Endodermal cell (in vitro differentiated cells): ENCODE results near the gene BUD23. TPM values are rescaled to one million over a fixed set of nuclear protein-coding genes. Genes with fewer than 3 reads are reported as not detected.
"Not testable (repeated sequence)": the region's sequence is repeated elsewhere in the genome, so short reads cannot be mapped to it uniquely, and the experiment has no call there.

Experiments used
- DNase-seq: peaks from one replicate; pipeline ENCODE4 v3.0.0-alpha.2; 2017
- H3K27ac ChIP-seq: 2 replicates; pipeline ENCODE4 v1.5.1; 2013; ENCODE audit warnings: mild to moderate bottlenecking, low read depth, low read length, moderate library complexity
- H3K27me3 ChIP-seq: 2 replicates; pipeline ENCODE4 v1.6.1; 2013; ENCODE audit warnings: mild to moderate bottlenecking, low read length, moderate library complexity; ENCODE audit not compliant: insufficient read depth, control insufficient read depth, poor library complexity, severe bottlenecking
- H3K36me3 ChIP-seq: 2 replicates; pipeline ENCODE4 v1.7.0; 2013; ENCODE audit warnings: mild to moderate bottlenecking, low read length, moderate library complexity; ENCODE audit not compliant: control insufficient read depth, insufficient read depth
- H3K4me1 ChIP-seq: one replicate; pipeline ENCODE4 v1.7.0; 2013; ENCODE audit warnings: low read length; ENCODE audit not compliant: control insufficient read depth, insufficient read depth
- H3K4me3 ChIP-seq: 2 replicates; pipeline ENCODE4 v1.5.1; 2013; ENCODE audit warnings: mild to moderate bottlenecking, low read length, moderate library complexity
- H3K9ac ChIP-seq: 2 replicates; pipeline ENCODE4 v1.6.1; 2013; ENCODE audit warnings: mild to moderate bottlenecking, low read length, moderate library complexity; ENCODE audit not compliant: poor library complexity, severe bottlenecking; ENCODE audit errors: extremely low read depth
- H3K9me3 ChIP-seq: 2 replicates; pipeline ENCODE4 v1.6.1; 2013; ENCODE audit warnings: mild to moderate bottlenecking, low read length, moderate library complexity; ENCODE audit not compliant: control insufficient read depth
- H3K27ac Mint-ChIP-seq: 2 replicates; pipeline ENCODE4 v1.8.0; 2020; ENCODE audit warnings: mixed read lengths
- H3K27me3 Mint-ChIP-seq: 2 replicates; pipeline ENCODE4 v1.8.0; 2021; ENCODE audit warnings: mild to moderate bottlenecking, mixed read lengths; ENCODE audit not compliant: insufficient read depth
- H3K36me3 Mint-ChIP-seq: 2 replicates; pipeline ENCODE4 v1.8.0; 2020; ENCODE audit warnings: low read depth, mixed read lengths
- H3K4me1 Mint-ChIP-seq: 2 replicates; pipeline ENCODE4 v1.8.0; 2020; ENCODE audit warnings: mixed read lengths
- H3K4me3 Mint-ChIP-seq: 2 replicates; pipeline ENCODE4 v1.8.0; 2020; ENCODE audit warnings: mild to moderate bottlenecking, moderate library complexity, mixed read lengths
- H3K9me3 Mint-ChIP-seq: 2 replicates; pipeline ENCODE4 v1.8.0; 2020; ENCODE audit warnings: mild to moderate bottlenecking, mixed read lengths
- WGBS, 2 experiments: methylation state at CpG; one replicate each; pipeline versions ENCODE4 v1.1.5 to v1.1.7; 2013; ENCODE audit warnings: missing lambda C conversion rate in 2 of 2, mixed read lengths in 1 of 2; ENCODE audit not compliant: insufficient coverage in 1 of 2, insufficient read length in 1 of 2; 5-methylcytosine and 5-hydroxymethylcytosine counted together
- total RNA-seq, 2 donors: library from RNA; stranded (reverse); fragmentation: NEBNext Ultra II Directional in 1 of 2; extraction: Animal tissue kit (Norgen Biotek cat#: 25700) in 1 of 2; gene quantifications; 2 replicates in 1 of 2; 3 replicates in 1 of 2; pipeline ENCODE4 v1.2.1, GENCODE V29; 2021
- TF ChIP-seq, protein P1 (sequence below): fragments of 200-600 bp; sonication (generic); conservative IDR thresholded peaks from 2 replicates; pipeline ENCODE4 v1.5.0; 2021; ENCODE audit warnings: antibody characterized with exemption, mild to moderate bottlenecking

The BUD23 gene
- total RNA-seq, 2 donors from 2014 or later: 62.2 to 67.2 TPM

GRCh38 chr7:73708961-73709549 lies 25.7 kb downstream of the BUD23 start:
- no peak overlapping the region for H3K4me3 Mint-ChIP-seq
- TF ChIP-seq, protein P1, sequence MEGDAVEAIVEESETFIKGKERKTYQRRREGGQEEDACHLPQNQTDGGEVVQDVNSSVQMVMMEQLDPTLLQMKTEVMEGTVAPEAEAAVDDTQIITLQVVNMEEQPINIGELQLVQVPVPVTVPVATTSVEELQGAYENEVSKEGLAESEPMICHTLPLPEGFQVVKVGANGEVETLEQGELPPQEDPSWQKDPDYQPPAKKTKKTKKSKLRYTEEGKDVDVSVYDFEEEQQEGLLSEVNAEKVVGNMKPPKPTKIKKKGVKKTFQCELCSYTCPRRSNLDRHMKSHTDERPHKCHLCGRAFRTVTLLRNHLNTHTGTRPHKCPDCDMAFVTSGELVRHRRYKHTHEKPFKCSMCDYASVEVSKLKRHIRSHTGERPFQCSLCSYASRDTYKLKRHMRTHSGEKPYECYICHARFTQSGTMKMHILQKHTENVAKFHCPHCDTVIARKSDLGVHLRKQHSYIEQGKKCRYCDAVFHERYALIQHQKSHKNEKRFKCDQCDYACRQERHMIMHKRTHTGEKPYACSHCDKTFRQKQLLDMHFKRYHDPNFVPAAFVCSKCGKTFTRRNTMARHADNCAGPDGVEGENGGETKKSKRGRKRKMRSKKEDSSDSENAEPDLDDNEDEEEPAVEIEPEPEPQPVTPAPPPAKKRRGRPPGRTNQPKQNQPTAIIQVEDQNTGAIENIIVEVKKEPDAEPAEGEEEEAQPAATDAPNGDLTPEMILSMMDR: no peak
- H3K9ac ChIP-seq: no peak overlapping the region
- H3K36me3 Mint-ChIP-seq: peaks cover 11% of the 10 kb centered on the region
- H3K27ac ChIP-seq: no peak overlapping the region
- no peaks in the 10 kb centered on the region for H3K4me1 ChIP-seq
- no peaks in the 10 kb centered on the region for H3K27me3 Mint-ChIP-seq
- H3K9me3 Mint-ChIP-seq: no peaks in the 10 kb centered on the region
- 95 to 96% methylated on average over 7 to 16 of the region's 16 CpGs for WGBS, 2 experiments
- no peaks in the 10 kb centered on the region for H3K27me3 ChIP-seq
- DNase-seq: no peak
- no peaks in the 10 kb centered on the region for H3K9me3 ChIP-seq
- no peaks in the 10 kb centered on the region for H3K4me1 Mint-ChIP-seq
- no peak overlapping the region for H3K27ac Mint-ChIP-seq
- H3K36me3 ChIP-seq: peaks cover 7% of the 10 kb centered on the region
- no peak overlapping the region for H3K4me3 ChIP-seq

GRCh38 chr7:73712773-73713172 lies 29.4 kb downstream of the BUD23 start:
- H3K27ac Mint-ChIP-seq: no peak overlapping the region
- TF ChIP-seq, protein P1: no peak

DNA sequence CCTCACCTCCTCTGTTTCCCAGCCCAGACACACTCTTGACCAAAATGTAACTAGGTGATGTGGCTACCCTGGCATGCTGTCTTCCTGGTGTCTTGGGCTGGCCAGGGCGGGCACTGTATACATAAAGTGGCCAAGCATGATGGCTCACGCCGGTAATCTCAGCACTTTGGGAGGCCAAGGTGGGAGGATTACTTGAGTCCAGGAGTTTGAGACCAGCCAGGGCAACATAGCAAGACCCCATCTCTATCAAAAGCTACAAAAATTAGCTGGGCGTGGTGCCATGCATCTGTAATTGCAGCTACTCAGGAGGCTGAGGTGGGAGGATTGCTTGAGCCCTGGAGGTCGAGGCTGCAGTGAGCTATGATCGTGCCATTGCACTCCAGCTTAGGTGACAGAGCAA lies 29.9 kb downstream of the BUD23 start:
- H3K9me3 Mint-ChIP-seq, H3K27ac Mint-ChIP-seq, H3K36me3 ChIP-seq, H3K4me1 ChIP-seq, DNase-seq, H3K4me1 Mint-ChIP-seq, H3K9me3 ChIP-seq, H3K27ac ChIP-seq, H3K4me3 Mint-ChIP-seq, H3K9ac ChIP-seq, H3K4me3 ChIP-seq, H3K27me3 ChIP-seq, H3K27me3 Mint-ChIP-seq: not testable (repeated sequence)
- H3K36me3 Mint-ChIP-seq: peaks cover 14% of the 10 kb centered on the region
- 96% methylated on average over 4 to 6 of the region's 6 CpGs for WGBS, 2 experiments

More at GRCh38 chr7:73712773-73713172, 29.4 kb downstream of the BUD23 start:
- no peaks in the 10 kb centered on the region for H3K4me1 Mint-ChIP-seq
- H3K27me3 Mint-ChIP-seq: peaks cover 3% of the 10 kb centered on the region
- WGBS, 2 experiments: 80 to 94% methylated on average over 1 of the region's 1 CpG
- H3K27ac ChIP-seq: no peak overlapping the region
- H3K9me3 Mint-ChIP-seq: no peaks in the 10 kb centered on the region
- no peak for DNase-seq
- H3K9ac ChIP-seq: no peak overlapping the region
- no peaks in the 10 kb centered on the region for H3K27me3 ChIP-seq
- H3K9me3 ChIP-seq: no peaks in the 10 kb centered on the region
- H3K4me3 Mint-ChIP-seq: no peak overlapping the region
- no peak overlapping the region for H3K4me3 ChIP-seq
- H3K36me3 ChIP-seq: no peaks in the 10 kb centered on the region
- peaks cover 14% of the 10 kb centered on the region for H3K36me3 Mint-ChIP-seq
- H3K4me1 ChIP-seq: no peaks in the 10 kb centered on the region
